Activated naive CD4-positive, alpha-beta T cell treated with anti-CD3 and anti-CD28 coated beads, Interleukin-2, amount 10 ng/mL, durations not matched to agents 7 days and 5 days (primary cell): ENCODE results near the gene PKN2.
"Not testable (repeated sequence)": the region's sequence is repeated elsewhere in the genome, so short reads cannot be mapped to it uniquely, and the experiment has no call there.

Experiments used
- CTCF ChIA-PET: fragments of 350-600 bp; sonication (Branson Sonifier 250); formaldehyde crosslinking; loops from one replicate; lab custom pipeline; 2021; ENCODE audit warnings: antibody characterized with exemption; lab: Charles Lee
- DNase-seq: peaks from one replicate; pipeline ENCODE4 v3.0.0-alpha.2; 2020
- H3K27ac Mint-ChIP-seq: one replicate; pipeline ENCODE4 v1.8.0; 2021; ENCODE audit warnings: mild to moderate bottlenecking, moderate library complexity, mixed read lengths
- H3K27me3 Mint-ChIP-seq: one replicate; pipeline ENCODE4 v1.8.0; 2021; ENCODE audit warnings: mild to moderate bottlenecking, mixed read lengths
- H3K36me3 Mint-ChIP-seq: one replicate; pipeline ENCODE4 v1.8.0; 2021; ENCODE audit warnings: mixed read lengths
- H3K4me1 Mint-ChIP-seq: one replicate; pipeline ENCODE4 v1.8.0; 2021; ENCODE audit warnings: mixed read lengths
- H3K4me3 Mint-ChIP-seq: one replicate; pipeline ENCODE4 v1.8.0; 2021; ENCODE audit warnings: mild to moderate bottlenecking, moderate library complexity, mixed read lengths
- H3K9me3 Mint-ChIP-seq: one replicate; pipeline ENCODE4 v1.8.0; 2021; ENCODE audit warnings: mixed read lengths

PKN2 gene

DNA sequence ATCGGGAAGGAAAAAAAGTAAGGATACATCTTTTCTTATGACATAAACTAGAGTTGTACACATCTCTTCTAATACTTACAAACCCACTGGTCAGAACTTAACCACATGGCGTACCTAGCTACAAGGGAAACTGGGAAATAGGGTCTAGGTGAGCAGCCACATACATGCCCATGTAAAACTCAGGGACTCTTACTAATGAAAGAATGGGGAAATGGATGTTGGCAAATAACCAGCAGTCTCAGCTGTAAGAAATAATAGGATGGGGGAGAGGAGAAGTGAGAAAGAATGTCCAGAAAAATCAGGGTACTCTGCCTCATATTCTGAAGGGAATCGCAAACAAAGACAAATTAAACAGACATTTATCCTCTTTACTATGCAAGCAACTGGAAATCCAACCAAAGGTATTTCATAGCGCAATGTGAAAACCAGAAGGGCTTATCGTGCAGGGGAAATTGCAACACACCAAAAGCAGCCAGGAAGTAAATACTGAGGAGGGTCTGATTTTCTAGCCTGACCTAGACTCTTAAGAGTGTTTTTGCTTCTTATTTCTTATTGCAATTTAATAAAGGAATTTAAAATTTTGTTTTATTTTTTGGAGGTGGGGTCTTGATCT, 189.8 kb downstream of the PKN2 start:
- peaks cover 18% of the 10 kb centered on the region for H3K4me1 Mint-ChIP-seq
- no peak overlapping the region for H3K4me3 Mint-ChIP-seq
- no peaks in the 10 kb centered on the region for H3K9me3 Mint-ChIP-seq
- H3K27ac Mint-ChIP-seq = no peak overlapping the region
- no peaks in the 10 kb centered on the region for H3K27me3 Mint-ChIP-seq
- CTCF ChIA-PET = no interaction called here
- no peak for DNase-seq
- peaks cover 25% of the 10 kb centered on the region for H3K36me3 Mint-ChIP-seq

DNA sequence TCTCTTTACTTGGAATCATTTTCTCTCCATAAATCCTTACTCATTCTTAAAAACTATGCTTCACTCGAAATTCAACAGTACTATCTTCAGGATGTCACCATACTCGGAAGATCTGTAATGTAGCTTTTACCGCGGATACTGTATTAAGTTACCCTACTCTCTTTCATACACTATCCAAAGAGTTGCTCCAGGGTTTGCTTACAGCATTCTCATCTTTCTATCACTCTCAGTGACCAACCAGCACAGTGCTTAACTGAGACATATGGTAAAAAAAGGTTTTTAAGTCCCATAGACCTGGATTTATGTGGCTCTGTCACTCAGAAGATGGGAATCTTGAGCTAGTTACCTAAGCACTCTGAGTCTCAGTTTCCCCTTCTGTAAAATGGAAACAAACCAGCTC, 191.5 kb downstream of the PKN2 start:
- H3K27ac Mint-ChIP-seq = no peak overlapping the region
- H3K36me3 Mint-ChIP-seq = peaks cover 27% of the 10 kb centered on the region
- no peak for DNase-seq
- no peak overlapping the region for H3K4me3 Mint-ChIP-seq
- CTCF ChIA-PET = interaction anchor here (0.8 to 6.4 kb wide), 5 partner anchors 10 to 221 kb away, joined by 3 to 62 read pairs (median 12); partner anchors contain the start of gene GTF2B
- peaks cover 15% of the 10 kb centered on the region for H3K4me1 Mint-ChIP-seq
- H3K27me3 Mint-ChIP-seq = no peaks in the 10 kb centered on the region
- no peaks in the 10 kb centered on the region for H3K9me3 Mint-ChIP-seq

DNA sequence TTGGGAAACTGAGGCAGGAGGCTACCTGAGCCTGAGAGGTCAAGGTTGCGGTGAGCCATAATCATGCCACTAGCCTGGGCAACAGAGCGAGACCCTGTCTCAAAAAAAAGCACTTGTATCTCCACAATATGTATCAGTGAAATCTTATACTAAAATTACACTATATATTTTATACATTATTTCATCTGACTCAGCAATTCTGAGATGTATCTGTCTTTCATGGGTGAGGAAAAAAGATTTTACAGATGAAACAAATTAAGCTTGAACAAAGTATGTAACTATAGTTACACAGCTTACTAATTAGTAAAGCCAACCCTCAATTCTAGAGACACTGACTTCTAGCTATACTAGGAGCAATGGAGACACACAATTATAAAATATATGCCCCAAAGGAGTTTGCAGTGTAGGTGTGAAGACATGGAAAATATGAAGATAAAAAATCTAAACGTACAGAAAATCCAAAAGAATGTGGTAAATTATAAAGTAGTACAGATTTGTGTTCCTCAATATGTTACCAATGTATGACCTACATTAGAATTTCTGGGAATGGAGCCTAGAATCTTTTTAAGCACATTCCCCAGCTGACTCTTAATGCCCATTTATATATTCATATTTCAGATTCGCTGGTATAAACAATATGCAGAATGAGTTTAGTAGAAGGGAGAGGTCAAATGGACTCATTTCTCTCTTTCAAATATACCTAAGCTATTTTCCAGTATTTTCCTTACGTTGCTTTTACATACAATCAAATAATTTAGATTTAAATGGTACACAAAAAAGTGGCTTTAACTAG, 192.7 kb downstream of the PKN2 start:
- no peaks in the 10 kb centered on the region for H3K9me3 Mint-ChIP-seq
- DNase-seq = no peak
- no peak overlapping the region for H3K27ac Mint-ChIP-seq
- no peak overlapping the region for H3K4me3 Mint-ChIP-seq
- H3K36me3 Mint-ChIP-seq = peaks cover 25% of the 10 kb centered on the region
- H3K4me1 Mint-ChIP-seq = peaks cover 15% of the 10 kb centered on the region
- CTCF ChIA-PET = interaction anchor here (0.6 to 6.4 kb wide), 23 partner anchors 10 to 696 kb away, joined by 3 to 62 read pairs (median 5); partner anchors contain the start of genes GTF2B and PKN2
- no peaks in the 10 kb centered on the region for H3K27me3 Mint-ChIP-seq

DNA sequence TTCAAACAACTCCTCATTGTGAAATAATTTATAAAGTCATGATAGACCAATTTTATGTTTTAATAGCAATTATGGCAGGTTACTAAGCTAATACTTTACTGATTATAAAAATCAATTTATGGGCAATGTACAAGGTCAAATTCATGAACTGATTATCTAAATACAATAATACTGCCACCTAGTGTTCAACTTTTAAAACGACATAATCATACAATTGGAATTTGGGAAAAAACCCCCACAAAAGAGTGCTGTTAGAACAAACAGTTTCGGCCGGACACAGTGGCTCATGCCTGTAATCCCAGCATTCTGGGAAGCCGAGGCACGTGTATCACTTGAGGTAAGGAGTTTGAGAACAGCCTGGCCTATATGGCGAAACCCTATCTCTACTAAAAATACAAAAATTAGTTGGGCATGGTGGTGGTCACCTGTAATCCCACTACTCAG, 193.3 kb downstream of the PKN2 start:
- H3K4me1 Mint-ChIP-seq = peaks cover 17% of the 10 kb centered on the region
- DNase-seq = no peak
- peaks cover 27% of the 10 kb centered on the region for H3K36me3 Mint-ChIP-seq
- no peak overlapping the region for H3K4me3 Mint-ChIP-seq
- H3K9me3 Mint-ChIP-seq = no peaks in the 10 kb centered on the region
- CTCF ChIA-PET = interaction anchor here (0.7 to 6.4 kb wide), 20 partner anchors 10 to 697 kb away, joined by 3 to 62 read pairs (median 6); partner anchors contain the start of genes GTF2B and PKN2
- no peak overlapping the region for H3K27ac Mint-ChIP-seq
- H3K27me3 Mint-ChIP-seq = no peaks in the 10 kb centered on the region

DNA sequence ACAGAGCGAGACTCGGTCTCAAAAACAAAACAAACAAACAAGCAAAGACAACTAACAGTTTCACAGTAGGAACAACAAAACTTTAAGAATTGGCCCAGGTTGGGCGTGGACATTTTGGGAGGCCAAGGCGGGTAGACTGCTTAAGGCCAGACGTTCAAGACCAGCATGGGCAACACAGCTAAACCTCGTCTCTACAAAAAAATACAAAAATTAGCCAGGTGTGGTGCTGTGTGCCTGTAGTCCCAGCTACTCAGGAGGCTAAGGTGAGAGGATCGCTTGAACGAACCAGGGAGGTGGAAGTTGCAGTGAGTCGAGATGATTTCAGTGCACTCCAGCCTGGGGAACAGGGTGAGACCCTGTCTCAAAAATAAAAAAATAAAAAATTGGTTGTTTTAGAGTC, 193.8 kb downstream of the PKN2 start:
- Mint-ChIP-seq H3K36me3 (peaks cover 29% of the 10 kb centered on the region), H3K27ac (no peak overlapping the region), H3K4me1 (peaks cover 22% of the 10 kb centered on the region), H3K27me3 (no peaks in the 10 kb centered on the region), H3K9me3 (no peaks in the 10 kb centered on the region), H3K4me3 (no peak overlapping the region)
- CTCF ChIA-PET = interaction anchor here (0.7 to 6.4 kb wide), 11 partner anchors 11 to 223 kb away, joined by 3 to 62 read pairs (median 7); partner anchors contain the start of genes GTF2B and PKN2
- no peak for DNase-seq

DNA sequence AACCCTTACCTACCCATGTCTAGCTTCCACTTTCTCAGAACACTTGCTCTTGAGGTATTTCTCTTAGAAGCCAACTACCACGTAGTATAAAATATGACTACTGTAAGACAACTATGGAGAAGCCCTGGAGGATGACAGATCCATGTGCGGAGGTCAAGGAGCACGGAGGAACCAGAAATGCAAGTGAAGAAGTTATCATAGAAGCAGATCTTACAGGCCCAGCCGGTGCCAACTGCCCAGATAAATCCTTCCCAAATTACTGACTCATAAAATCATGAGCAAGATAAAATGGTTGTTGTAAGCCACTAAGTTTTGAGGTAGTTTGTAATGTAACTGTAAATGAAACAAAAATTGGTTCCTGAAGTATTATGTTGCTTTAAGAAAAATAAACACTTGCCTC, 194.7 kb downstream of the PKN2 start:
- H3K27ac Mint-ChIP-seq = no peak overlapping the region

DNA sequence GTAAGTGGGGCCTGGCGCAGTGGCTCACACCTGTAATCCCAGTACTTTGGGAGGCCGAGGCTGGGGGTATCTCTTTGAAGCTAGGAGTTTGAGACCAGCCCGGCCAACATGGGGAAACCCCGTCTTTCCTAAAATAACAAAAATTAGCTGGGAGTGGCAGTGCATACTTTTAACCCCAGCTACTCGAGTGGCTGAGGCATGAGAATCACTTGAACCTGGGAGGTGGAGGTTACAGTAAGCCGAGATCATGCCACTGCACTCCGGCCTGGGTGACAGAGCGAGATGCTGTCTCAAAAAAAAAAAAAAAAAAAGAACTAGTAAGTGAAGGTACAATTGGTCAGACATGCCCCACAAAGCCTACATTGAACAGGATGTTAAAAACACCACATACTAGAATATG, 196.6 kb downstream of the PKN2 start:
- not testable (repeated sequence) for DNase-seq, H3K9me3 Mint-ChIP-seq, H3K27me3 Mint-ChIP-seq, H3K4me3 Mint-ChIP-seq, H3K27ac Mint-ChIP-seq
- H3K4me1 Mint-ChIP-seq = peaks cover 22% of the 10 kb centered on the region
- peaks cover 29% of the 10 kb centered on the region for H3K36me3 Mint-ChIP-seq
- CTCF ChIA-PET = interaction anchor here (0.6 to 6.4 kb wide), 4 partner anchors 9 to 481 kb away, joined by 3 to 49 read pairs (median 3); partner anchors contain the start of gene GTF2B

More for the DNA sequence above, 194.7 kb downstream of the PKN2 start:
- H3K9me3 Mint-ChIP-seq = no peaks in the 10 kb centered on the region
- peaks cover 28% of the 10 kb centered on the region for H3K4me1 Mint-ChIP-seq
- H3K36me3 Mint-ChIP-seq = peaks cover 32% of the 10 kb centered on the region
- H3K27me3 Mint-ChIP-seq = no peaks in the 10 kb centered on the region
- DNase-seq = no peak
- CTCF ChIA-PET = interaction anchor here (0.7 to 6.4 kb wide), 10 partner anchors 11 to 224 kb away, joined by 3 to 62 read pairs (median 6); partner anchors contain the start of gene GTF2B
- H3K4me3 Mint-ChIP-seq = no peak overlapping the region

DNA sequence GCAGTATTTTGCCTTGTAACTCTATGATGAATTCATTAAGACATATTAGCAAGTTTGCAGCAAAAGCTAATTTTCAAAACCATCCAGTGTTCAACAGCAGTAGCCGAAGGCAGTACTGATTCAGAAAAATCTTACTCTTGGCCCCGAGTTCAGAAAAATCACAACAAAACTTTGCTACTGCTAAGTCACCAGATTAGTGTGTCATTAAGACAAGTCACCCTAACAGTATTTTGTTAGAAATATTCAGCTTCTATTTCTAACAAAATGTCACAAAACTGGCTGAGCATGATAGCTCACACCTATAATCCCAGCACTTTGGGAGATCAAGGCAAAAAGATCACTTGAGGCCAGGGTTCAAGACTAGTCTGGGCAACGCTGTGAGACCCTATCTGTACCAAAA, 199.1 kb downstream of the PKN2 start:
- Mint-ChIP-seq H3K9me3 (no peaks in the 10 kb centered on the region), H3K4me3 (no peak overlapping the region), H3K4me1 (peaks cover 25% of the 10 kb centered on the region), H3K27ac (no peak overlapping the region), H3K27me3 (no peaks in the 10 kb centered on the region), H3K36me3 (peaks cover 34% of the 10 kb centered on the region)
- CTCF ChIA-PET = no interaction called here
- no peak for DNase-seq
